ENCODE data around the gene SLC1A1.

DNA sequence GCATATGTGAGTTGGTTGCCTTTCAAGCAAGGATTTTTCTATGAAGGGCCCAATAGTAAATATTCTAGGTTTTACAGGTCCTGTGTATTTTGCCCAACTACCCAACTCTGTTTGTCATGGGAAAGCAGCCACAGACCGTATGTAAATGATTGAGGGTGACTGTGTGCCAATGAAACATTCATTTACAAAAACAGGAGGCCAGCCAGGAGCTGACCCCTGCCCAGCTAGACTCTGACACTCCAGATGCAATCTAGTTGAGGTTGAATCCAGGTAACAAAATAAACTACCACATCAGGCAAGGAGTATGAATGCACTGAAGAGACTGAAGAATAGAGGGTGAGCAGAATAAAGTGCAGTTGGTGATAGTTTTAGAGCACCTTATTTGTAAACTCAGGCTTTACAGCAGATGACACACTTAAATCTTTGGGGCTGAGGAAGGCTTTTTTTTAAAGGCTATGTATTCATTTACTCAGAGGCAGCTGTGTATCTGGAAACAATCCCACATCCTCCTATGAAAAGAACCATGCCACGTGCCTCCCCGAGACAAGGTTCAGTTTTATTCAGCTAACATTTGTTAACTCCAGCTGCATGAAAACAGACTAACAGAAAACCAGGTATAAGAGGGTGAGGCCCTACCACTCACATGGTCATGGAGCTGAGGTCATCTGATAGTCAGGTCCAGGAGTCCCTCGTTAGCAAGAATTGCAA is 60.7 kb downstream of the SLC1A1 start:
- TF ChIP-seq, protein P1, sequence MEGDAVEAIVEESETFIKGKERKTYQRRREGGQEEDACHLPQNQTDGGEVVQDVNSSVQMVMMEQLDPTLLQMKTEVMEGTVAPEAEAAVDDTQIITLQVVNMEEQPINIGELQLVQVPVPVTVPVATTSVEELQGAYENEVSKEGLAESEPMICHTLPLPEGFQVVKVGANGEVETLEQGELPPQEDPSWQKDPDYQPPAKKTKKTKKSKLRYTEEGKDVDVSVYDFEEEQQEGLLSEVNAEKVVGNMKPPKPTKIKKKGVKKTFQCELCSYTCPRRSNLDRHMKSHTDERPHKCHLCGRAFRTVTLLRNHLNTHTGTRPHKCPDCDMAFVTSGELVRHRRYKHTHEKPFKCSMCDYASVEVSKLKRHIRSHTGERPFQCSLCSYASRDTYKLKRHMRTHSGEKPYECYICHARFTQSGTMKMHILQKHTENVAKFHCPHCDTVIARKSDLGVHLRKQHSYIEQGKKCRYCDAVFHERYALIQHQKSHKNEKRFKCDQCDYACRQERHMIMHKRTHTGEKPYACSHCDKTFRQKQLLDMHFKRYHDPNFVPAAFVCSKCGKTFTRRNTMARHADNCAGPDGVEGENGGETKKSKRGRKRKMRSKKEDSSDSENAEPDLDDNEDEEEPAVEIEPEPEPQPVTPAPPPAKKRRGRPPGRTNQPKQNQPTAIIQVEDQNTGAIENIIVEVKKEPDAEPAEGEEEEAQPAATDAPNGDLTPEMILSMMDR (IDR thresholded peaks at IDR 0.05), result no peak
- TF ChIP-seq POLR2A (IDR thresholded peaks at IDR 0.05), result no peak

Data from esophagus squamous epithelium (tissue), 4 donors.